ENCODE data around the gene SNX5. TPM values are rescaled to one million over a fixed set of nuclear protein-coding genes. Genes with fewer than 3 reads are reported as not detected.

The SNX5 gene
- polyA plus RNA-seq, 3 donors: 209 to 251 (median 235) TPM

DNA sequence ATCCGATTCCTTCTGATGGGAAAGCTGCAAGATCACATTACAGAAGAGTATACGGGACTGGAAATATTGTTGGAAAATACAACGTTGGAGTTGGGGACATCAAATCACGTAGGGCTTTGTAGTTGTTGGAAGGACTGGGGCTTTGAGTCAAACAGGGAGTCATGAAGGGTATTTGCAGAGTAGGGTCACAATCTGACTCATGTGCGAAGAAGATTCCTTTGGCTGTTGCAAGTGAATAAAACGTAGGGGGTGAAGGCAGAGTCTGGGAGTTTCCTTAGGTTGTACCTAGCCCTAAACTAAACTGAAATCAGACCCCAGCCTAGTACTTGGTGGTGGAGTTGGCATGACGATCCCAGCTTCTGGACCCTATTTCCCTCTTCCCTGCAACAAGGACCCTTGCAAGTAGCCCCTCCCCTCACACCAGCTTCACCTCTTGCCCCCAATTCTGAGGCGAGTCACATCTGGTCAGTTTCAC is 32.3 kb downstream of the SNX5 start:
- no peak for DNase-seq (ENCODE audit: extremely low read depth in 1 of 11, low read depth in 9 of 11, low spot score in 4 of 11)

DNA sequence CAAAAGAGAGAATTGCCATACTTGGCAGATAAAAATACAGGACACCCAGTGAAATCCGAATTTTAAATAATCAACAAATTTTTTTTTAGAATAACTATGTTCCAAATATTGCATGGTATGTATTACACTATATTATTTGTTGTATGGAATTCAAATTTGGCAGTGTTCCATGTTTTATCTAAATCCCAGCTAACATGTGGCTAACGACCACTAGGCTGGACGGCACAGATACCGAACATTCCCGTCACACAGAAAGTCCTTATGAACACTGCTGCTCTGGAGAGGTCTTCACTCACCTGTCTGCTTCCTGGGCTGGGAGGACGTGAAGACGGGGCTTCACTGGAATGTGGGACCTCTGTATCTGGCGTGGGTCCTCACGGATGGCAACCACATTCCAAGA is 32.8 kb downstream of the SNX5 start:
- DNase-seq (ENCODE audit: extremely low read depth in 1 of 11, low read depth in 9 of 11, low spot score in 4 of 11): no peak

DNA sequence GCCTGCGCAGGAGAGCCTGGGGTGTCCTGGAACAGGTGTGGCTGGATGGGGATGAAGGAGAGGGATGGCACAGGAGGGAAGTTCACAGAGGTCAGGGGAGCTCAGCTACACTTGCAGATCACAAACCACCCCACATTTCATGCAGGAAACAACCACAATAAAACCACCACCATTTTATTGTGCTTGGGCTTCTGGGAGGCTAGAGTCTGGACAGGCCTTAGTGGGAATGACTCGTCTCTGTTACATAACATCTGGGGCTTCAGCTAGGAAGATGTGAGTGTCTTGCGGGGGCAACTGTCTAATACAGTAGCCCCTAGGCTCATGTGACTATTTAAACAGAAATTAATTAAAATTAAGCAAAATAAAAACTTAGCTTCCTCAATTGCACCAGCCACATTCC is 33.4 kb downstream of the SNX5 start:
- DNase-seq (ENCODE audit: extremely low read depth in 1 of 11, low read depth in 9 of 11, low spot score in 4 of 11): no peak

DNA sequence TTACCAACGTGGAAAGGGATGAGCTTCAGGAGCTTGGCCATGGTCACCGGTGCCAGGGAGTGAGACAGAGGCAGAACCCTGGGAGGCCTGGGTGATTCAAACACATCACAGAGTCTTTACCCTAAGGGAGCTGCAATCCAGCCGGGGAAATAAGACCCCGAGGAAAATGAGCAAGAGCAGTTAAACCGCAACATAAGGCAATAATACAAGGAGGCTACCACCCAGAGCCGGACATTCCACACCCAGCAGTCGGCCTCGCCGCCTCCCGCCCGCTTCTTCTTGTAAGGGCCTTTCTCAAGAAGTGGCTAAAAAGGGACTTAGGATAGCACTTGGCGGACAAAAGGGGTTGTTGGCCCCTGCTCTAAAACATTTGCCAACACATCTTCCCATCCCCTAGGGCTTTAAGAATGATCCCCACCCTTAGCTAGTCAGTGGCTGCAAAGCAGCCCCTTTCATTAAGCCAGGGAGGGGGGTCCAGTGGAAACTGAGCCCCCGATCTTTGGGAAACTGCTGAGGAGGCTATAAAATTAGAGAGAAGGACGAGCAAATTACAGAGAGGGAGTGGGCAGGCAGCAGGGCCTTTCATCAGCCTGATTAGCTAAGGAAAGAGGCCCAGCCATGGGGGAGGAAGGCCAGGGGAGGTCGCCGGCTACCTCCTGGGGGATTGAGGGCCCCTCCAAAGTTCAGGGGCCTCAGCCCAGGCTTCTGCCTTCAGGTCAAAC is 34.3 kb downstream of the SNX5 start:
- no peak for DNase-seq (ENCODE audit: extremely low read depth in 1 of 11, low read depth in 9 of 11, low spot score in 4 of 11)

DNA sequence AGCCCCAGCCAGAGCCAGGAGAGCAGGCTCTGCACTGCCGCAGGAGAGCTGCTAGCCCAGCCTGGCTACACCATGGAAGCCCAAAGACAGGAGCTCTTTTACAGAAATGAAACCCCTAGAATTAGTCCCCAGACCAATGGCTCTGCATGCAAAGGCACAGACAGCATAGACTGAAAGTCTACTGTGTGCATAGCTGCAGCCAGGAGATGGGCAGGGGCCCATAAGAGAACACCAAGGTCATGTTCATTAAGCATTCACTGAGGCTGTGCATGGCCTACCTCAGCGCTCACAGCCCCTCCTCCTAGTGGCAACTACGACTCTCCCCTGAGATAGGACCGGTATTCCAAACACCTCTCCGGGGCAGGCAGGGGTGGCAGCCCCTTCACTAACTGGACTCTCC is 34.9 kb downstream of the SNX5 start:
- DNase-seq (ENCODE audit: extremely low read depth in 1 of 11, low read depth in 9 of 11, low spot score in 4 of 11): no peak

DNA sequence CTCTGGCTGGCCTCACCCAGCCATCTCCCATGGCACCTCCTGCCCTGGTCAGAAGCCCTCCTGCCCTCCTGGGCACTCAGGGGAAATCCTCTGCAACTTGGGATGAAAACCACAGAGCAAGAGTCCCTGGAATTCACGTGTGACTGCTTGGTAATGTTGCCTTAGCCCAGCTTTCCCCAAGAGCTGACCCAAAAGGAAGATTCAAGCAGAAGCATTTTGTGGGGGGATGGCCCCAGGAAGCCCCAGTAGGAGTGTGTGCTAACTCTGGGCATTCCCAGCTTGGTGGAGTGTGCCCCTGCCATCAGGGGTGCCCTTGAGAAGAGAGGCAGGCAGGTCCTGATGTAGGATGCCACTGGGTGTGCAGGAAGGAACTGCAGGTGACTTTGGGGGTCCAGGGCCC is 35.5 kb downstream of the SNX5 start:
- DNase-seq (ENCODE audit: extremely low read depth in 1 of 11, low read depth in 9 of 11, low spot score in 4 of 11): no peak

DNA sequence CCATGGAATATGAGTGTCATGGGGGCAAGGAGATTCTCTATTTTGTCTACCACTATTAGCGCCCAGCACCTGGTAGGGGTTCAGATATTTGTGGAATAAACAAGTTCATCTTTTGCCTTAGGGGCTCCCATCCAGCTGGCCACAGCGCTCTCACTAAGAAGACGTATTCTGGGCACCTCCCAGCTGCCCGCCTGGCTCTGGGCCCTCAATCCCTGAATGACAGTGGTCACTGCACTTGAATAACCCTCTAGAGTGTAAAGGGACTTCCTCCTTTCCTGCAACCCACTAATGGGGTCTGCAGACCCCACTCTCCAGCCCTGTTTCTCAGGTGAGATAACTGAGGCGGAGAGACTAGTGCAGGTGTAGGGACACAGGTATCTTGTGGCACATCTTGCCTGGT is 36.2 kb downstream of the SNX5 start:
- DNase-seq (ENCODE audit: extremely low read depth in 1 of 11, low read depth in 9 of 11, low spot score in 4 of 11): no peak

DNA sequence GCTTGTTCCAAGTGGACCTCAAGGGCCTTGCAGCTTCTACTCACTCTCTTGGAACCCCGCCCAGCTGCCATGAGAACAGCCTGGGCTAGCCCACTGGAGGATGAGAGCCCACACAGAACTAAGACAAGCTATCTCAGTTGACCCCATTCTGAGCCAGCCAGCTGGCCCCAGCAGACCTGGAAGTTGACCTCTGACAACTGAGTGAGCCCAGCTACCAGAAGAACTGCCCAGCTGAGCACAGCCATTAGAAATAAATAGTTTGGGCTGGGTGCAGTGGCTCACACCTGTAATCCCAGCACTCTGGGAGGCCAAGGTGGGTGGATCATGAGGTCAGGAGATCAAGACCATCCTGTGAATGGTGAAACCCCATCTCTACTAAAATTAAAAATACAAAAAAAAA is 37.1 kb downstream of the SNX5 start:
- DNase-seq (ENCODE audit: extremely low read depth in 1 of 11, low read depth in 9 of 11, low spot score in 4 of 11): no peak

DNA sequence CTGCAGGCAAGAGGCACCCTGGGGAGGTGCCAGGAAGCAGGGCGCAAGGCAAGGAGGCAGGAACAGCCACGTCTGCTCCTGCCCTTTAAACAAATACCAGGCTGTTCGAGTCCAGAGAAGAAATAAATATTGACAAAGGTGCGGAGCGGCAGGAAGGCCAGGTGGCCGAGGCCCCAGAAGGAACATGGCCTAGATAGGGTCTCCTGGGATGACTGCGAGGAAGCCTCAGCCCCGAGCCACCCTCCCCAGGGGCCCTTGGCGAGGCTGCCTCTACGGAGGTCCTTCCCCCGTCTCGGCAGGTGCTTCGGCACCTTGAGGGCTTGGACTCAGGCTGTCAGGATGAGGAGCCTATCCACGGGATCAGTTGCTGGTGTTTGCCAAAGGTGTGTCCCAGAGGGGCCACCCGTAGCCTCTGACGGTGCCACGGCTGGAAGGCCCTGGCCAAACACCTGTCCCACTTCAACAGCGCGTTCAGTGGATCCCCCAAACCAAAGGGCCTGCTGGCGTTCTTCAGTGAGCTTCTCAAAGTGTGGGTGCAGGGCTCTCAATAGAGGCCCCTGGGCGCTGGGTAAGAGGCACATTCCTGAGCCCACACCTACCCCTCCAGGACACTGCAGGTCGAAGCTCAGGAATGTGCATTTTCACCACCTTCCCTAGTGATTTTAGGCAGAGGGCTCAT is 39.8 kb downstream of the SNX5 start:
- no peak for DNase-seq (ENCODE audit: extremely low read depth in 1 of 11, low read depth in 9 of 11, low spot score in 4 of 11)

DNA sequence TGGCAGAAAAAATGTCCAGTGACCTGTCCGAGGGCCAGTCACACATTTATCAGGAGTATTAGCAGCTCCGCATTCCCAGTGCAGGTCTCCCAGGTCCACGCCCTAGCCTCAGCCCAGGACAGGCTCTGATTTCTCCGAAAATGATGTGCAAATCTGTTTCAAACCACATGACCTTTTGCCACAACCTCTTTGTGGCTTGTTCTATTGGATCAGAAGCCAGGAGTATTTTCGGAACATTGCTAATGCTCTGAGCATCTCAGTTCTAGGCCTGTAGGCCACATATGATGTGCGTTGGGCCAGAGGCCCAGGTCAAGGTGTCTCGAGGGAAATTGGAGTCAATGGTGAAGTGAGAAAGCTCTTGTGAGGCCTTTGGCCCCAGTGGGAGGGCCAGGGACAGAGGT is 40.4 kb downstream of the SNX5 start:
- no peak for DNase-seq (ENCODE audit: extremely low read depth in 1 of 11, low read depth in 9 of 11, low spot score in 4 of 11)

DNA sequence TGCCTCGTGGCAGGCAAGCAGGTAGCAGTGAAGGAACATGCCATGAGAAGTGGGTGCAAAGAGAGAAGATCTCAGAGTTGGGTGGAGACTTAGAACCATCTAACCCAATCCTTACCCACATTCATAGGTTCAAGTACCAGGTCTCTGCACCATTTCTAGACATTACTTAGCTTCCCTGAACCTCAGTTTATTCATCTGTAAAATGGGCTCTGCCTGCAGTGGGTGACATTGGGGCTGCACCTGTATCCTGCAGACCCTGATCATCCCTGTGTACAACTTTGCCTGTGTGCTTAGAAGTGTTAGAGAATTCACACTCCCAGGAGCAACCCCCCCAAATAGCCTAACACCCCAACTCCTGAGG is 42.7 kb downstream of the SNX5 start:
- no peak for DNase-seq (ENCODE audit: extremely low read depth in 1 of 11, low read depth in 9 of 11, low spot score in 4 of 11)

DNA sequence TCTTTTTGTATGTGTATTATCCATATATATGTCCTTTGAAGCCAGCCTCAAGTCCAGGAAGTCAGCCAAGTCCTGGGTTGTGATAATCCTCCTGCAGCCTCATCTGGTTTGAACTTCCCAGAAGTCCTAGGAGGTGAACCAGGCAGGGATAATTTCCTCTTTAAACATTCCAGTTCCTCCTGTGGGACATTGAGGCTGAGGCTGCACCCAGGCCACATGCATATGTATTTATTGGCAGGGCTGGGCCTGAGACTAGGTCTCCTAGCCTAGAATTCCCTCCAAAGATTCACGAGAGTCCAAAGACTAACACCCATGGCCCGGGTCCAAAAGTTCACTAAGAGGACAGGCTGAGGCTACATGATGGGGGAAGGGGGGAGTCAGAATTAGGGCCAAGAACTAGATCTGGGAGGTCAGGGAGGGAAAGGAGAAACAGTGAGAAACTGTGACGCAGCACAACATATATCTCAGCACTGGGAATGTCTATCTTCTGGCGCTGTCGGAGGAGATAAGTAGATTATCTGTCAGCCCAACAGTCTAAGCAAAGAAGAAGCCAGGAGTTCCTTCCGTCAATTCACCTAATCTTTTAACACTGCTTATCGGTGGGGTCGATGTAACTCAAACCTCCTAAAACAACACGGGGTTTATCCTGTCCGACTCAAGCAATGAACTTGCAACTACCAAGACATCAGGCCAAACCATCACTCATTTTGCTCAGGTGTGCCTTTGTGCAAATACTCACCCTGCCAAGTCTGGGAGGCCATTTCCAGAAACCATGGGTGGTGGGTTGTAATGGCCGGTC is 43.3 kb downstream of the SNX5 start:
- no peak for DNase-seq (ENCODE audit: extremely low read depth in 1 of 11, low read depth in 9 of 11, low spot score in 4 of 11)

DNA sequence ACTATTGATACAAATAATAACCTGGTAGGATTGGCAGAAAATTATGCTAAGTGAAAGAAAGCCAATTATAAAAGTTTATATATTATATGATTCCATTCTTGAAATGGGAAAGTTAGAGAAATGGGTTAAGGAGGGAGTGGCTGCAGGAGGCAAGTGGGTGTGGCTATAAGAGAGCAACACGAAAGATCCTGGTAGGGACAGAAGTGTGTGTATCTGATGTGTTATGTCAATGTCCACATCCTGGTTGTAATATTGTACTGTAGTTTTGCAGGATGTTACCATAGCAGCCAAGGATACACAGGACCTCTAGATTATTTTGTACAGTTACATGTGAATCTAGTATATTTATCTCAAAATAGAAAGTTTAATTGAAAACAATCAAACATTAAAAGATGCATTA is 46.8 kb downstream of the SNX5 start:
- DNase-seq (ENCODE audit: extremely low read depth in 1 of 11, low read depth in 9 of 11, low spot score in 4 of 11): no peak

DNA sequence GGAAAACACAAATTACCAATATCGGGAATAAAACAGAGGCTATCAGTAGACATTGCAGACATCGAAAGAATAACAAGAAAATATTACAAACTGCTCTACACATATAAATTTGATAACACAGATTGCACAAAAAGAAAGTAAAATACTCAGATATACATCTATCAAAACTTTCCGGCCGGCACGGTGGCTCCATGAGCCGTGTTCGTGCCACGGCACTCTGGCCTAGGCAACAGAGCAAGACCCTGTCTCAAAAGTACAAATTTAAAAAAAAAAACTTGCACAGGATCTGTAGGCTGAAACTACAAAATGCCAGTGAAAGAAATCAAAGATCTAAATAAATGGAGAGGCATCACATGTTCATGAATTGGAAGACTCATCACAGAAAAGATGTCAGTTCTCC is 49.4 kb downstream of the SNX5 start:
- no peak for DNase-seq (ENCODE audit: extremely low read depth in 1 of 11, low read depth in 9 of 11, low spot score in 4 of 11)

DNA sequence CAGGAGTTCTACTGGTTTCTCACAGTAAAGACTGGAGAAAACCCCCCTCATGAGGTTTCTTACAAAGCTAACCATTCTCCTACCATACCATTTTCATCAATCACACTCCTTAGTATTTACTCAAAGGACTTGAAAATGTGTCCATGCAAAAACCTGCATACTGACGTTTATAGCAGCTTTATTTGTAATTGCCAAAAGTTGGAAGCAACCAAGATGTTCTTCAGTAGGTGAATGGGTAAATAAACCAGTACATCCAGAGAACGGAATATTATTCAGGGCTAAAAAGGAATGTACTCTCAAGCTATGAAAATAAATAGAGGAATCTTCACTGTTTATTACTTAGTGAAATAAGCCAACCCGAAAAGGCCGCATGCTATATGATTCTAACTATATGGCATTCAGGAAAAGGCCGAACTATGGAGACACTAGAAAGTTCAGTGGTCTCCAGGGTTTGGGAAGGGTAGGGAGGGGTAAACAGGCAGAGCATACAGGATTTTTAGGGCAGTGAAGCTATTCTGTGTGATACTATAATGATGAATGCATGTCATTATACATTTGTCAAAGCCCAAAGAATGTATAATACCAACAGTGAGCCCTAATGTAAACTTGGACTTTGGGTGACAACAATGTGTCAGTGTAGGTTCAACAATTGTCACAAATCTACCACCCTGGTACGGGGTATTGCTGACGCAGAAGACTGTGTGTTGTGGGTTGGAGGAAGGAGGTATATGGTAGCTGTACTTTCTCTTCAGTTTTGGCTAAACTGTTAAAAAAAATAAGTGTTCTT is 50.6 kb downstream of the SNX5 start:
- DNase-seq (ENCODE audit: extremely low read depth in 1 of 11, low read depth in 9 of 11, low spot score in 4 of 11): no peak

DNA sequence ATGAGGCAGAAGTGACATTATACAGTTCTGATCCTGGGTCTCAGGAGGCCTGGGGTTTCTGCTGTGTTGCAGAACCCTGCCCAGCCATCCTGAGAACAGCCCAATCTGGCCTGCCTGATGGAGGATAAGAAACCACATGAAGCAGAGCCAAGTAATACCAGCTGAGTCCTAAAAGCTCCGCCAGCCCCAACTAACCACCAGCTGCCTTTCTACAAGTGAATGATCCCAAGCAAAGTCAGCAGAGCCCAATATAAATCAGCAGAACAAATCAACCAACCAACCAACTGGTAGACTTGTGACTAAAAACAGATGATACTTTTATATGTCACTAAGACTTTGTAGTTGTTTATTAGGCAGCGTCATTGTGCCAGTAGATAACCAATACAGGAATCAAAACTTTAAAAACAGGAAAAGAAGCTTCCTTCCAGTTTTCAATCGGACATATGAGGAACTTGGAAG is 52.1 kb downstream of the SNX5 start:
- no peak for DNase-seq (ENCODE audit: extremely low read depth in 1 of 11, low read depth in 9 of 11, low spot score in 4 of 11)

DNA sequence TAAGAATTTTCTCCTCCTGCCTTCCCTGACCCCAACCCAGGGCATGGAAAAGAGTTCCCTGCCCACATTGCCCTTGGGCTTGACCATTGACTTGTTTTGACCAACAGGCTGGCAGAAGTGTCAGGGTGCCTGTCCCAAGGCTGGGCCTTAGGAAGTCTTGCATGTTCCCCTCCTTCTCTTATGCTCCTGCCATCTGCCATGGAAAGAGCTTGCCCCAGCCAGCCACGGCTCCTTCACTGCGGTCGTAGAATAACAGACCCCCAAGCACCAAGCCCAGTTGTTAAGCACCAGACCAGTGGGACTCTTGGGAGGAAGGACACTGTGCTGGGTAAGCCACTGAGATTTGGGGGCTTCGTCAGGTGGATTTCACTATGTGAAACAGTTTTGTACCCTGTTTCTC is 53.6 kb downstream of the SNX5 start:
- no peak for DNase-seq (ENCODE audit: extremely low read depth in 1 of 11, low read depth in 9 of 11, low spot score in 4 of 11)

DNA sequence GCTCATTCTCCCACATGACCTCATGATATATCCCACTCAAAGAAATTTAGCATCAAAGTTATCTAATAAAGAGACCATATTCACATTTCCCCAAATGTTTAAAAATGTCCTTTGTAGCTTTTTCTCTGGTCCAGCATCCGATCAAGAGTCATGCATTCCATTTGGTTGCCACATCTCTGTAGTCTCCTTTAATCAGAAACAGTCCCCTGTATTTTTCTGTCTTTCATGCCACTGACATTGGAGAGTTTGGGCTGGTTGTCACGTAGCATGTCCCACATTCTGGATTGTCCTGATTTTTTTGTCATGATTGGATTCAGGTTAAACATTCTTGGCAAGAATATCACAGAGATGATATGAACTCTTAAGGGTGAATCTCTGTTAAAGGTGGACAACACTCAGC is 55.7 kb downstream of the SNX5 start:
- DNase-seq (ENCODE audit: extremely low read depth in 1 of 11, low read depth in 9 of 11, low spot score in 4 of 11): no peak

DNA sequence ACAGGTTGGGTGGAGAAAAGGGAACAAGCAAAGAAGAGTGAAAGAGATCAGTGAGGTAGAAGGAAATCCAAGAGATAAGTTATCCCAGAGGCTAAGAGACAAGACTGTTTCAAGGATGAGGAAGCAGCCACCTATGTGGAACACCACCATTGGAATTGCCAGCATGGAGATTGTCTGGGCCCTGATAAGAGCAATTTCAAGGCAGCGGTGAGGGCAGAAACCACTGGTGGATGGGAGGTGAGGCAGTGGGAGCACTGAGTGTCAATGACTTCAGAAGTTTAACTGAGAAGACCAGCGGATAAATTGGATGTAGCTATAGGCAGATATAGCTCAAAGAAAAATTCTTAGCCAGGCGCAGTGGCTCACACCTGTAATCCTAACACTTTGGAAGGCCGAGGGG is 56.7 kb downstream of the SNX5 start:
- no peak for DNase-seq (ENCODE audit: extremely low read depth in 1 of 11, low read depth in 9 of 11, low spot score in 4 of 11)
